Thymus (tissue), 11 donors: Measurements from ENCODE around the gene RER1. TPM values are rescaled to one million over a fixed set of nuclear protein-coding genes. Genes with fewer than 3 reads are reported as not detected.

Experiments used
- DNase-seq, 9 donors: peaks; one replicate each; pipeline ENCODE4 v3.0.0-alpha.2; 2013; ENCODE audit warnings: low spot score in 9 of 9, low read depth in 6 of 9, missing footprints in 1 of 9
- H3K27ac ChIP-seq, 2 donors: one replicate each; pipeline ENCODE4 v1.5.1; 2013; ENCODE audit warnings: control low read depth in 1 of 2, low read depth in 1 of 2, low read length in 1 of 2, mild to moderate bottlenecking in 1 of 2, moderate library complexity in 1 of 2
- H3K27me3 ChIP-seq, 2 donors: one replicate each; pipeline ENCODE4 v1.5.1; 2013; ENCODE audit warnings: low read length in 1 of 2; ENCODE audit not compliant: control insufficient read depth in 2 of 2, insufficient read depth in 1 of 2
- H3K36me3 ChIP-seq, 2 donors: one replicate each; pipeline ENCODE4 v1.5.1; 2013; ENCODE audit warnings: low read length in 1 of 2, mild to moderate bottlenecking in 1 of 2, moderate library complexity in 1 of 2; ENCODE audit not compliant: control insufficient read depth in 2 of 2, insufficient read depth in 2 of 2
- H3K4me1 ChIP-seq, 2 donors: one replicate each; pipeline ENCODE4 v1.5.1; 2013; ENCODE audit warnings: low read length in 2 of 2; ENCODE audit not compliant: control insufficient read depth in 2 of 2, insufficient read depth in 2 of 2
- H3K4me3 ChIP-seq, 2 donors: one replicate each; pipeline ENCODE4 v1.5.1; 2013; ENCODE audit warnings: low read length in 2 of 2, control low read depth in 1 of 2, mild to moderate bottlenecking in 1 of 2
- H3K9me3 ChIP-seq, 2 donors: one replicate each; pipeline ENCODE4 v1.5.1; 2013; ENCODE audit warnings: low read length in 1 of 2, mild to moderate bottlenecking in 1 of 2; ENCODE audit not compliant: control insufficient read depth in 2 of 2, insufficient read depth in 1 of 2
- WGBS: extraction: QIAGEN DNeasy Blood & Tissue Kit; methylation state at CpG from one replicate; pipeline ENCODE4 v1.1.7; 2013; 5-methylcytosine and 5-hydroxymethylcytosine counted together
- polyA plus RNA-seq: library from polyadenylated mRNA; stranded (reverse); fragments of 200-250 nt; gene quantifications from one replicate; pipeline ENCODE4 v1.2.3, GENCODE V29; 2013
- total RNA-seq: library from RNA; stranded (reverse); fragments of 120-200 nt; gene quantifications from one replicate; pipeline ENCODE4 v1.2.4, GENCODE V29; 2013
- donor health status: healthy.

The RER1 gene
- total and polyA plus RNA-seq, 2 donors: 58.6 to 85.8 TPM

DNA sequence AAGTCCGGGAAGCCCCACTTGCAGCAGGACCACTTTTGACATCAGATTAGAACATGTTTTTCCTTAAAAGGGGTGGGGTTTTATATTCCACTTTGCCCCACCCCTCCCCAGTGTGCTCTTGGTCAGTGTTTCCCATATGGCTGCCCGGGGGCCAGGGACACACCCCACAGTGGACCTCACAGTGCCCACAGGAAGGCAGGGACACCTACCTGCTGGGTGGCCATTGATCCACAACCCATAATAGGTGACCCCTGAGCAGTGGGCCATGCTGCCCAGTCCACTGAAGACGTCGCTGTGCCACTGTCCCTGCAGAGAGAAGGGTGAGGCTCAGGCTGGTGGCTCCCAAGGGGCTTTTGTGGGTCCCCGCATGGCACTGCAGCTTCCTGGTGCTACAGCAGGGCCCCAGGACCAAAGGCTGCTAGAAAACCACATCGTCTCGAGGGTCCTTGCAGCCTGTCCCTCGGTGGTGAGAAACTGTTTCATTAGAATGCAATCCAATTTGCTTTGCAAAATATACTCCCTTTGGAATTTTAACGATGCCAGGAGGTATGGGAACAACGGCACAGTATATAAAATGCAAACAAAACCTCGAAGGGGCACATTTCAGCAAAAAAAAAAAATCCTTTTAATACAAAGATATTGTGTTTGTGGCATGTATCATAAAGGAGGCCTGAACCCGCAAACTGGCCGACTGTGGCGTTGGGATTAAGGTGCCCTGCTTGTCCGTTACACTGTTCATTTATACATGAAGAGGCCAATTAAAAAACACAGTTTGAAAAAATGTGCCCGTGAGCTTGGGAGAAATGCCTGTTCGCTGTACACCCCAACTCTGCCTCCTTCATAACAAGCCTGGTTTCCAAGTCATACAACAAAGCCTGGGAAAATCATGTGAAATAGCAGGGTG lies 17.1 kb upstream of the RER1 start:
- H3K4me1 ChIP-seq: no peaks in the 10 kb centered on the region
- no peak overlapping the region for H3K4me3 ChIP-seq
- WGBS: 94% methylated on average over 17 of the region's 17 CpGs
- H3K9me3 ChIP-seq: no peaks in the 10 kb centered on the region
- H3K27ac ChIP-seq: no peak overlapping the region
- no peaks in the 10 kb centered on the region for H3K27me3 ChIP-seq
- H3K36me3 ChIP-seq: no peaks in the 10 kb centered on the region
- DNase-seq: no peak

DNA sequence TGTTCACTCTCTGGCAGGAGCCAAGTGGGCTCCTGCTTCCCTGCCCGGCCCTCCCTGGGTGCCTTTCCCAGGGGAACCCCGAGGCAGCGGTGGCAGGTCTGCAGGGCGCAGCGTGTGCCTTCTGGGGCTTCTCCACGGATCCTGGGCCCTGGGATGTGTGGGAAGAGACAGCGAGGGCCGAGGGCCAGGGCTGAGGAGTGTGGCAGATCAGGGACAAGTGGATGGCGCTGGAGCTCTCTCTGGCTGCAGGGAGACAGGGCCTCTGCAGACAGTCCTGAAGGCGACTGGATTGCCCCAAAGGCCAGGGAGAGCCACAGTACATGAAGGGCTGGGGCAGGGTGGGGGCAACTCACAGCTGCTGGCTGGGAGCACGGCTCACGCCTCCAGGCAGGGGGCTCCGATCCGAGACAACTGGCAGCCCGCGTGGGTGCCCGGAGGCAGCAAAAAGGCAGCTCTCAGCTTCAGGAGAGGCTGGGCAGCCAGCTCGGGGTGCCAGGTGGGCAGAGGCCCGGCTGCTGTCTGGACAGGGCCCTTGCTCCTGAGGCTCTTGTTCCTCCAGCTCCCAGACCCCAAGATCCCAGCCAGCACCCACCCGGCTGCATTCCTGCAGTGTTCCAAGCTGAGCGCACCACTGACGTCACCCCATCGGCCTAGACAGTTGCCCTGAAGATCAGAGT lies 16.3 kb upstream of the RER1 start:
- Histone ChIP-seq H3K27ac (no peak overlapping the region), H3K4me3 (no peak overlapping the region), H3K4me1 (no peaks in the 10 kb centered on the region), H3K36me3 (no peaks in the 10 kb centered on the region), H3K27me3 (no peaks in the 10 kb centered on the region), H3K9me3 (no peaks in the 10 kb centered on the region)
- WGBS: 96% methylated on average over 23 of the region's 23 CpGs
- no peak for DNase-seq

DNA sequence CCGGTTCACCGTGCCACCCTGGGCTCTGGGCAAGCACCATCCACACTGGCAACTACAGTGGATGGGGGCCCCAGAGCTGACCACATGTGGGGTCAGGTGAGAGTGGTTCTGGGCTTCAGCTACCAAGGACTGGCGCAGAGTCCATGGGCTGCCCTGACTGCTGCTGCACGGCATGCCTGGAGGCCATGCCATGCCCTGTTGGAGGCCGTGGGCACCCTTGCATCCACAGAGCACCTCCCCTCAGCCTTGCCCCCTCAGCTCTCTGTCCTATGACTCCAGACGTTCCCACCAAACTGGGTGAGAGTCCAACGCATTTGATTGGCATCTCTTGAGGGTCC lies 15.7 kb upstream of the RER1 start:
- DNase-seq: no peak
- Histone ChIP-seq H3K36me3 (no peaks in the 10 kb centered on the region), H3K9me3 (no peaks in the 10 kb centered on the region), H3K27ac (no peak overlapping the region), H3K4me3 (no peak overlapping the region), H3K27me3 (no peaks in the 10 kb centered on the region), H3K4me1 (no peaks in the 10 kb centered on the region)
- 96% methylated on average over 7 of the region's 7 CpGs for WGBS

DNA sequence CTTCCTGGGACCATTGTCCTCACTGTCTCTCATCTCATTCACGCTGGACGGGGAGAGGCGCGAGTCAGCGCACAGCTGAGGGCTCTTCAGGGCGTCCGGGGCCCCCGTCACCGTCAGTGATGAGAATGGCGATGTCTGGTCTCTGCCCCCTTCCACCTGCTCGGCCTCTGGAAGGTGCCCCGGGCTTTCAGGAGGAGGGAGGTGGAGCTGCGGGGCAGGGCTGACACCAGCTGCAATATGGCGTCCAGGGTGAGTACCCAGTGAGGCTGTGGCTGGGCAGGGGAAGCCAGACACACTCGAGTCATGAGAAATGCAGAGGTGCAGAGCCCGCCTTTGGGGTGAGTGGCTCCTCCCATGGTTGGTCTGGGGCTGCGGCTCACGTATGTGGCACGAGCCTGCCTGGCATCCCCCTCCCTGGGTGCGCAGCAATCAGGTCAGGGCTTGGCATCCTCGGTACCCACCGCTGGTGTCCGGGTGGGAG lies 15.3 kb upstream of the RER1 start:
- no peaks in the 10 kb centered on the region for H3K4me1 ChIP-seq
- no peaks in the 10 kb centered on the region for H3K9me3 ChIP-seq
- WGBS: 96% methylated on average over 23 of the region's 23 CpGs
- no peak for DNase-seq
- no peaks in the 10 kb centered on the region for H3K36me3 ChIP-seq
- H3K27ac ChIP-seq: no peak overlapping the region
- H3K27me3 ChIP-seq: no peaks in the 10 kb centered on the region
- H3K4me3 ChIP-seq: no peak overlapping the region

DNA sequence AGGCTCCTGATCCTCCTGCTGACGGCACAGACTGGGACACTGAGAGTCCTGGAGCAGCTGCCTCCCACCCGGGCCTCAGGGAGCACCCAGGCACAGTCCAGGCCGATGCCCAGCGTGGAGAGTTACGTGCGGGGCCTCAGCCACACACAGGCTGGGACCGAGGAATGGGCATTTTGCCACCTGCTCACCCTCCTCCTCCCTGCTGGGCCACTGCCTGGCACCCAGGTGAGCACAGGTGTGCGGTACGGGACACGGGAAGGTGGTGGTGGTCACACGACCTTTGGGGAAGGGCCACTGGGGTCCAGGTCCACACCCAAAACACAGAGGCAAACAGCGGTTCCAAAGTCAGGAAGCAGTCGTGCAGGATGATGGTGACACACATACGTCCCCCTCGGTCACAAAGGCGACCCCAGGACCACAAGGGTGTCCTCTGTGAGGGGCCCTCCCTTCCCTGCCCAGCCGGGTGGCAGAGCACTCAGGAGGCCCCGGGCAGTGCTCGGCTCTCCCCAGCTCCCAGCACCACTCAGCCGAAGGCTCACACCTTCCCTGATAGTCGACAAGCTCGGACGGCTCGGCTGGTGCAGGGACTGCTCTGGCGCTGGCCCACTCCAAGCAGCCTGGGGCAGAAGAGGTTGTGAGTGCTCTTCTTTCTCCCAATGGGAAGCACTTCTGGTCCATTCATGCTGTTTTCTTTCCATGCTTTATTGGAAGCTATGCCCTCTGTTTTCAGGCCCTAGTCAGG lies 14.5 kb upstream of the RER1 start:
- Histone ChIP-seq H3K4me1 (peaks cover 0 to 6% of the 10 kb centered on the region in 2 donors), H3K4me3 (no peak overlapping the region), H3K9me3 (no peaks in the 10 kb centered on the region), H3K27ac (no peak overlapping the region), H3K27me3 (no peaks in the 10 kb centered on the region), H3K36me3 (no peaks in the 10 kb centered on the region)
- WGBS: 96% methylated on average over 25 of the region's 25 CpGs
- DNase-seq: no peak

DNA sequence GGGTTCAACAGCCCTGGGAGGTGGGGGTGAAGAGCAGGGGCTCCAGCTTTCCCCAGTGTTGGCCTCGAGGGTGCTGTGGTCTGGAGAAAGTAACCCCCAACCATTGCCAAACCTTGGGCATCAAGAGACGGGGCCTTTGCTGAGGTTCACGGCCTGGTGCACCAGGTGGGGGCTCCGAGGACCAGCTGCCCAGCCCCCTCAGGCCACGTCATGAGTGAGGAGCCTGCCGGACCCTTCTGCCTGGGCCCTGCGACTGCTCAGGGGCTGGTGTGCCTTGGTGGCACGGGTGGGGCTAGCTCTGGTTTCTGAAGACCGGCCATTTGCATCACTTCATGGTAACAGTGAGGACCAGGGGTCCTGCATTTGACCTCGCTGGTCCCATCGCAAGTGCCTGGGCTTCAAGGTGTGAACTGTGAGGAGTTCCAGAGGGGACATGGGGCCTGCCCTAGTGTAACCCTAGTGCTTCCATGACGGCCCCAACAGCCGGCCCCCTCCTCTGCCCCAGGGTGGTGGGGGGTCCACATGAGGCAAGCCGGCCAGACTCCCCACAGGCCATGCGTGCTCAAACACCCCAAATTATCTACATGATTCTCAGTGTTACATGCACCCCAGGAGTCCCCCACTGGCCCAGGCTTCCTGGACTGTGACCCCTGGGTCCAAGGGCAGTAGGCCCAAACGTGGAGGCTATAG lies 13.7 kb upstream of the RER1 start:
- no peaks in the 10 kb centered on the region for H3K27me3 ChIP-seq
- WGBS: 95% methylated on average over 16 of the region's 16 CpGs
- H3K27ac ChIP-seq: no peak overlapping the region
- no peak for DNase-seq
- H3K4me1 ChIP-seq: peaks cover 0 to 8% of the 10 kb centered on the region in 2 donors
- H3K4me3 ChIP-seq: no peak overlapping the region
- no peaks in the 10 kb centered on the region for H3K36me3 ChIP-seq
- no peaks in the 10 kb centered on the region for H3K9me3 ChIP-seq

DNA sequence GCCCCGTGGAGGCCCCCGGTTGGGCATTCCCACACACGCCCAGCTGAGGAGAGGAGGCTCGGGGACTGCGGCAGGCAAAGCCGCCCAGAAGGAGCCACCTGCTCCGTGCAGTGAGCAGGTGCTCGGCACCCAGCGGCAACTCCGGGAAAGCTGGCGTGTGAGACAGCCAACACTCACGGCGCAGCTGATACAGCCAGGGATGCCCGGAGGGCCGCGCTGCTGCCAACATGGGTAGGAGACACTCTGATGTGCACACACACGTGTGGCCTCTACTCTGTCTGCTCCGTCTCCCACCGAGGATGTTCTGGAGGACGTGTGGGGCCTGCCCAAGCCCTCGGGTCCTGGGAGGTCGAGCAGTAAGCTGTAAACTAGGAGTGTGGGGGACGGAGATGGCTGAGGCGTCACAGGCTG lies 13.2 kb upstream of the RER1 start:
- Histone ChIP-seq H3K9me3 (no peaks in the 10 kb centered on the region), H3K36me3 (no peaks in the 10 kb centered on the region), H3K4me1 (peaks cover 0 to 8% of the 10 kb centered on the region in 2 donors), H3K27me3 (no peaks in the 10 kb centered on the region), H3K4me3 (no peak overlapping the region), H3K27ac (no peak overlapping the region)
- 95% methylated on average over 24 of the region's 24 CpGs for WGBS
- DNase-seq: no peak

DNA sequence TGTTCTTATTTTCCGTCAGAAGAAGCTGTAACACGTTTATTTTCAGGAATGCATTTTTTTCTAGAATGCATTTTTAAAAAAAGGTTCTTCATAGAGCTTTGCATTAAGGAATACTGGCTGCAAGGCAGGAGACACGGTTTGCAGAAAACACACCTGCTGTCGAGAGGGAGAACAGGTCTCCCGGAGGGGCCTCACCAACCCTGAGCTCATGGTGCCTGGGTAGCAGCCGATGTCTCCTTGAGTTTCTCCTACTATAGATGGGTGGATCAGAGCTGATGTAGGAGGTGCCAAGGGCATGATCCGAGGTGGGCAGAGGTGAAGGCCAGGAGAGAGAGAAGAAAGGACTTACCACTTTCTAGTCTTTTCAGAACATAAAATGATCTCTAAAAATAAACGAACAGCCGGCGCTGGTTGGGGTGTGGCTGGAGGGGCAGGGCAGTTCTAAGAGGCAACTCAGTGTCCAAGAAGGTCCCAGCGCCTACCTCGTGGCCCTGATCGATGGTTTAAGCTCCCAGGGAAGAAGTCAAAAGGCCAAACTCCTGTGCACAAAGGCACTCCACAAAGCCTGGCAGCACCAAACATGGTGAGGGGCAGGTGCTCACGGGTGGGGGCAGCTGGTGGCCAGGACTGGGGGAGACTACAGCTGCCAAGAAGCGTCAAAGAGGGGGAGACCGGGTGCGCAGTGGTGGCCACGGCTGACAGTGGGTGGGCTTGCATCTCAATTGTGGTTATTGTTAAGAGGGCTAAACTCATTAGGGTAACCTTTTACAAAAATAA lies 12.5 kb upstream of the RER1 start:
- Histone ChIP-seq H3K27me3 (no peaks in the 10 kb centered on the region), H3K36me3 (no peaks in the 10 kb centered on the region), H3K9me3 (no peaks in the 10 kb centered on the region), H3K4me1 (peaks cover 0 to 8% of the 10 kb centered on the region in 2 donors), H3K4me3 (no peak overlapping the region), H3K27ac (no peak overlapping the region)
- DNase-seq: no peak
- WGBS: 94% methylated on average over 18 of the region's 18 CpGs
